CD1c-positive myeloid dendritic cell (primary cell): ENCODE results near the gene ACAN.

Experiments used
- DNase-seq: peaks from one replicate; pipeline ENCODE4 v3.0.0-alpha.2; 2016; ENCODE audit errors: extremely low spot score

Gene ACAN

DNA sequence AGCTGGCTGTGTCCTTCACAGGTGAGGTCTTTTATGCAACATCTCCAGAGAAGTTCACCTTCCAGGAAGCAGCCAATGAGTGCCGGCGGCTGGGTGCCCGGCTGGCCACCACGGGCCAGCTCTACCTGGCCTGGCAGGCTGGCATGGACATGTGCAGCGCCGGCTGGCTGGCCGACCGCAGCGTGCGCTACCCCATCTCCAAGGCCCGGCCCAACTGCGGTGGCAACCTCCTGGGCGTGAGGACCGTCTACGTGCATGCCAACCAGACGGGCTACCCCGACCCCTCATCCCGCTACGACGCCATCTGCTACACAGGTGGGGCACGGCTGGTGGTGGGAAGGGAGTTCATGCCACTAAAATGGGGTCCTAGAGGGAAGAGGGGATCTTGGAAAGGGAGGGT is 40.1 kb downstream of the ACAN start:
- DNase-seq: no peak

DNA sequence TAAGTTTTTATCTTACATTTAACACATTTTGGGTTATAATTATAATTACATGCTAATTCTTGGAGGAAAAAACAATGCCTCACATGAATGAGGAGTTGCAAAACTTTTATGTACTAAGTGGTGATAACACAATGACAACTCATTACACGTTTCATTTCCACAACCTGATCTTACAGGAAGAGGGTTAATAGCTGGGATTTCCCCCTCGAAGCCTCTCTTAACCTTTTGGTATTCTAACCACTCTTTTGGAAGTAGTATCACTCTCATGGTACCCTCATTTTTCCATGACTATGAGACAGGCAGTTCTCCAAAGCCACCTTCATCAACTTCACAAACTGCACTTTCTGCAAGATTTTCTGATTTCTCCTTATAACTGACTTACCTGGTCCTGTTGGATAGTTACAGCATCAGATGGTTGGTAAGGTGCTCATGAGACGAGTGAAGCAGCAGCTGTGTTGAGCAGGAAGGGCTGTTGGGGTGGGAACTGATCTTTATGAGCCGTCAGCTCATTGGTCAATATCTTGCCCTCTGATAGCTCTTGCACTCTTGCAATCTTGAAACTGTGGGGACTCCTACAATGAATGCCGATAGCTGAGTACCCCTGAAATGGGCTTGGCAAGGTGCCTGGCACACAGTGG is 41.6 kb downstream of the ACAN start:
- no peak for DNase-seq

DNA sequence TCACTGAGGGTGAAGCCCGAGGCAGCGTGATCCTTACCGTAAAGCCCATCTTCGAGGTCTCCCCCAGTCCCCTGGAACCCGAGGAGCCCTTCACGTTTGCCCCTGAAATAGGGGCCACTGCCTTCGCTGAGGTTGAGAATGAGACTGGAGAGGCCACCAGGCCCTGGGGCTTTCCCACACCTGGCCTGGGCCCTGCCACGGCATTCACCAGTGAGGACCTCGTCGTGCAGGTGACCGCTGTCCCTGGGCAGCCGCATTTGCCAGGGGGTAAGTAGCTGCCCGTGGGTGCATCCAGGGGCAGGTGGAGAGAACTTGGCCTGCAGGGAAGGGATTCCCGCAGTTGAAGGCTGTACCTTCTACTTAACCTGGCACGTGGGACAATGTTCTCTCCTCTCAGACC is 42.4 kb downstream of the ACAN start:
- no peak for DNase-seq

DNA sequence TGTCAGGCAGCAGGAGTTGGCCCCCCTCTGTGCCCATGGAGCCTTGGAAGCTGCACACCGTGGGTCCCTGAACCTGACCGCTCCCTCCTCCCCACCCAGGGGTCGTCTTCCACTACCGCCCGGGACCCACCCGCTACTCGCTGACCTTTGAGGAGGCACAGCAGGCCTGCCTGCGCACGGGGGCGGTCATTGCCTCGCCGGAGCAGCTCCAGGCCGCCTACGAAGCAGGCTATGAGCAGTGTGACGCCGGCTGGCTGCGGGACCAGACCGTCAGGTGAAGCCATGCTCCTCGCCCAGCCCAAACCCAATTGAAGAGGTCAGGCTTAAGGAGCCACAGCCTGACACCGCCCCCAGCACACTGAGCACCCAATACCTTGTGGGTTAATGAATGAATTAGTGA is 43.9 kb downstream of the ACAN start:
- no peak for DNase-seq

DNA sequence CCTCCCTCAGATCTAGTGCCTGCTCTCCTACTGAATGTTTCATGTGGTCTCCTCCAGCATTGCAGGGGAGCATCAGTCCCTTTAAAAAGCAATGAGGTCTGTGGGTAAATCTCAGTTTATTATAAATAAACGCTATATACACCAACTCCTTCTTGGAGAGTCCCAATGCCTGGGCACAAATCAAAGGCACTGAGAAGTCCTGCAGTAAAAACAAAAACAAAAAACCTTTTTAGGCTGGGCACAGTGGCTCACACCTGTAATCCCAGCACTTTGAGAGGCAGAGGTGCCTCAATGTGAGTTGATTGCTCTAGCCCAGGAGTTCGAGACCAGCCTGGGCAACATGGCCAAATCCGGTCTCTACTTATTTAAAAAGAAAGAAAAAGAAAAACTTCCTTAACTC is 45.0 kb downstream of the ACAN start:
- no peak for DNase-seq

DNA sequence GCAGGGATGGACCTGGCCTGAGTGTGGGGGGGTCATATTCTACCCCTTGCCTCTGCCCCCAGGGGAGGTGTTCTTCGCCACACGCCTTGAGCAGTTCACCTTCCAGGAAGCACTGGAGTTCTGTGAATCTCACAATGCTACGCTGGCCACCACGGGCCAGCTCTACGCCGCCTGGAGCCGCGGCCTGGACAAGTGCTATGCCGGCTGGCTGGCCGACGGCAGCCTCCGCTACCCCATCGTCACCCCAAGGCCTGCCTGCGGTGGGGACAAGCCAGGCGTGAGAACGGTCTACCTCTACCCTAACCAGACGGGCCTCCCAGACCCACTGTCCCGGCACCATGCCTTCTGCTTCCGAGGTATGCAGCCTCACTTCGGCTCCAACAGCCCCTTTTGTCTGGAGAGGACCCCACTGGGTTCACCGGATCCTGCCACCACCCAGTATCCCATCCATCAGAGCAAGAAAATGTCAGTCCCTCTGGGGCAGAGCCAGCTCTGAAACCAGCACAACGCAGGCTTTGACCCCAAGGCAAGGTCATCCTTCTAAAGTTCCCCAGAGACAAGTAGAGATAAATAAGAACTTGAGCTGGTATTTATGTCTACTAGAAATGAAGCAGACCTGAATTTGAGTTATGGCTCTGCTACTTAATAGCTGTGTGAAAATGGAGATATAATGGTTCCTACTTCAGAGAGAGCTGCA is 46.3 kb downstream of the ACAN start:
- DNase-seq: no peak

DNA sequence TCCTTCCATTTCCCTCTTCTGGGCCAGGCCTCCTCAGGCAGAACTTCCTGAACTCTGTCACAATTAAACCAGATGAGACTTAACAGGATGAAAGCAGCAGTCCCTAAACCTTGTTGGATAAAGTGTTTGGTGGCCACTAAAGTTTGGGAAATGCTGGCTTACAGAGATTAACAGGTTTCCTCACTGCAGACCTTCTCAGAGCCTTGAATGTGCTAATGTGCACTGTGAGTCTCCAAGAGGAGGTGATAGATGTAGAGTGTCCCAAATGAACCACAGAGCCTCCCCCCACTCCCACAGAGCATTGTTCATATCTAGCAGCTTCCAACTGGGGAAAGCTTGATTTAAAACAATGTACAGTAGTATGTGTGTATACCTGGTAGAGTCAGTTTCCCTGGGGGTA is 49.2 kb downstream of the ACAN start:
- no peak for DNase-seq

DNA sequence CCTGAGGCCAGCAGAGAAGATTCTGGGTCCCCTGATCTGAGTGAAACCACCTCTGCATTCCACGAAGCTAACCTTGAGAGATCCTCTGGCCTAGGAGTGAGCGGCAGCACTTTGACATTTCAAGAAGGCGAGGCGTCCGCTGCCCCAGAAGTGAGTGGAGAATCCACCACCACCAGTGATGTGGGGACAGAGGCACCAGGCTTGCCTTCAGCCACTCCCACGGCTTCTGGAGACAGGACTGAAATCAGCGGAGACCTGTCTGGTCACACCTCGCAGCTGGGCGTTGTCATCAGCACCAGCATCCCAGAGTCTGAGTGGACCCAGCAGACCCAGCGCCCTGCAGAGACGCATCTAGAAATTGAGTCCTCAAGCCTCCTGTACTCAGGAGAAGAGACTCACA is 55.7 kb downstream of the ACAN start:
- DNase-seq: no peak

DNA sequence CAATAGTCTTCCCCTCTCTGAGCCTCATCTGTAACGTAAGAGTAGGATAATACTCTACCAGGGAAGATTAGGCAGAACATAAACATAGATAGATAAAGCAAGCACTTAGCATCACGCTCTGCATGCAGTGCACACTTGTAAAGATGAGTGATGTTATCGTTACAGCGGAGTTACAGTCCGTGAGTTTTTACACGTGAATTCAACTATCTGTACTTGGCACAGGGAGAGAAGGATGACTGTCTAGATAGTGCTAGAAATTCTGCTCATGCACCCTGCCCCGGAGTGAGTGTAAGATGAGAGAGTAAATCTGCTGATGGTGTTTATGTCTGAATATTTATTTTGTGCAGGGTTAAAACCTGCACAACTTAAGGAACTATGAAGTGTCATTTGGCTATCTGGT is 56.3 kb downstream of the ACAN start:
- DNase-seq: no peak

DNA sequence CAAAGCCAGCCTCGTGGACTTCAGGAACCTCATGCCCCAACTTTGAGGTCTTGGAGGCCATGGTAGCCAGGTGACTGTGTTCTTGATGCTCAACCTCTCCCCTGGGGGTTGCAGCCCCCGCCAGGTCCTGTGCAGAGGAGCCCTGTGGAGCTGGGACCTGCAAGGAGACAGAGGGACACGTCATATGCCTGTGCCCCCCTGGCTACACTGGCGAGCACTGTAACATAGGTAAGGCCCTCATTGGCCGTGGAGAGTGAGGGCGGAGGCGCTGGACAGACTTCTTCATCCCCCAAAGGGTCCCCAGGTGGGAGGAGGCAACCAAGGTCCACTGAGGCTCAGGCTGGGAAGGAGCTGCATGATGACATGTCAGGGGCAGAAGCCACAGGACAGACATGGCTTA is 57.0 kb downstream of the ACAN start:
- DNase-seq: no peak

DNA sequence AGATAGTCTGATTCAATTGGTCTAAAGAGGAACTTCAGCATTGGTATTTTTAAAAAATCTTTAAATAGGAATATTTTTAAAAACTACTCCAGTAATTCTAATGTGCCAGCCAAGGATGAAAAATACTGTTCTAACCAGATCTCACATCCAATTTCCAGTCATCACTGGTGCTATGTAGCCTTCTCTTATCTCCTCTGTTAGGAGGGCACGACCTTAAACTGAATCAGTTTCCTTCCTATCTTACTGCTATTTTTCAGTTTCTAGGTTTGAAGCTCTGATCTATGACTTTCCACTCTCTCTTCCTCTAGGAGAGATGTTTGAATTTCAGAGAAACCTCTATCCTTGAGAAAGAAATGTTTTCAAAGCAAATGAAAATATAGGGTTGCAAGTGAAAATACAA is 60.2 kb downstream of the ACAN start:
- DNase-seq: no peak

DNA sequence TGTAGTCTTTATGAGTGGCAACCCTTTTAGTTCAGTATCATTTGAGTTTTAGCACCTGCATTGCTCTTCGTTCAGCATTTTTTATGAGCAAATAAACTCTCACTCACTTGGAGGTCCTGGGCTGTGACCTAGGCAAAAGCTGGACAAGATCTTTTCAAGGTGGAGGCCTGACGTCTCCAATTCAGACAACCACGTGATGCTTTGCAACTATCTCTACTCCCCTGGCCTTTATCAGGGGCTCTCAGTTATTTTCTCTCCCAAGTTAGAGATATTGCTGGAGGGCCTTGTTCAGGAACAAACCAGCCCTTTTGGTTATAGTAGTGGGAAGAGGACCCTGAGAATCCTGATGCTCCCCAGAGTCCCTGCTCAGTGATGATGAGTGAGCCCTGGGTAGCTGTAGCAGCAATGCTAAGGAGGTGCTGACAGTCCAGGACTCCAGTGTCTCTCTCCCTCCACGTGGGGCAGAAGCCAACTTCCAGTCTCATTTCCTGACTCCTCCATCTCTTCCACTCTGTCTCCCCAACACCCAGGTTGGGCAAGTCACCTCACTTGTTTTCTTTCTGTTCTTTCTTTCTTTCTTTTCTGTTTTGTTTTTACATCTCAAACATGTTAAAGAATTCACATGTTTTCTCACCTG is 61.7 kb downstream of the ACAN start:
- no peak for DNase-seq

DNA sequence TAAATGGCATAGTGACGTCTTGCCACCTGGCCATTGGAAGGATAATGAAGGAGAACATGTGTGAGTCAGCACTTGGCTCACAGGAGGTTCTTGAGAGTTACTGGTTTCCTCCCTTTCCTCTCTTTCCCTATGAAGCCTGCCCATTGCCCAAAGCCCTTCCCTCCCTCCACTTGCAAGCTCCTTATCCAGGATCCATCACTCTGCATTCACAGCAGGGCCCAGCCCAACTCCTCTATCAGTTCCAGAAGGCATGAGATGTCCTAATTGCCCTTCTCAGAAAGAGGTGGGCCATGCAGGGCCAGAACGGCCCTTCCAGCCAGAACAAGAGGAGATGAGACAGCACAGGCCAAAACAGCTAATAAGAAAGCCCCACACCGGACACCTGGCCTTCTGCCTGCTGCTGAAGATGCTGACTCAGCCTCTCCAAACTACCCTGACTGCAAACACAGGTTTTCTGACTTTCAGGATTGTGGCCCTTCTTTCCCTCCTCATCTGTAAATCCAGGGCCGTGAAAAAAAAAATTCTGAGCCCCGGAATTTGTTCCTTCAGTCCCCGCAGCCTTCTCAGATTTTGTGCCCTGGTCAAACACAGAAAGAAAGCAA is 62.4 kb downstream of the ACAN start:
- DNase-seq: no peak

DNA sequence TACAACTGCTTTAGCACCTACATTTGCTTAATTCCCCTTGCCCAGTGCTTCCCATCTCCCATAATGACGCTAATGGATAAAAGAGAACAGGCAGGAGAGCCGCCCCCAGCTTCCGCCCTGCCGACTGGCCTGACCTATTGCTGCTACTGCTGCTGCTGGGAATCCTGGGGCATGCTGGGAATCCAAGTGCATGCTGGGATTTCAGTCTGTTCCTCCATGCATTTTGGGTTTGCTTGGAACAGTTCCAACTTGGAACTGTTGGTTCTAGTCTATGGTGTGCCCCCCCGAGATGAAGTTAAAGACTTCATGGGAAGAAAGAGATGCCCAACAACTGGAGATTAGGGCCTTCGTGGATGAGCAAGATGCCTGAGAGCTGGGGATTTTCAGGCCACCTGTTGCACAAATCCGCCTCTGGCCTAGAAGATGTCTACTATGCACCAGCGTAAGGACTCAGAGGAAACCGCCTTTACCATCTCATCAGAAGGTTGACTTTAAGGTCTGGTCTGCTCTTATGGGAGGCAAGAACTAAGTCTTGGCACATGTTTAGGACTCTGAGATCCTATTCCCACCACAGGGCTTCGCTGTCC is 63.2 kb downstream of the ACAN start:
- DNase-seq: no peak

DNA sequence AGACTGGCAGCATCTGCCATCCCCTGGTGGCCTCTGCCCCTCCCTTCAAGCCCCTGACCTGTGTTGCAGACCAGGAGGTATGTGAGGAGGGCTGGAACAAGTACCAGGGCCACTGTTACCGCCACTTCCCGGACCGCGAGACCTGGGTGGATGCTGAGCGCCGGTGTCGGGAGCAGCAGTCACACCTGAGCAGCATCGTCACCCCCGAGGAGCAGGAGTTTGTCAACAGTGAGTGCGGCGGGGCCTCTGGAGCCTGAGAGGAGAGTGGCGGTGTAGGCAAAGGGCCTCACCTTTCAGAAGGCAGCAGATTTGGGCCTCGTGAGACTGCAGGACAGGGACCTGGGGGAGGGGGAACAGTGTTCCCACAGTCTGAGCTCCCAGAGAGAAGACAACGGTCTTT is 68.1 kb downstream of the ACAN start:
- DNase-seq: no peak

DNA sequence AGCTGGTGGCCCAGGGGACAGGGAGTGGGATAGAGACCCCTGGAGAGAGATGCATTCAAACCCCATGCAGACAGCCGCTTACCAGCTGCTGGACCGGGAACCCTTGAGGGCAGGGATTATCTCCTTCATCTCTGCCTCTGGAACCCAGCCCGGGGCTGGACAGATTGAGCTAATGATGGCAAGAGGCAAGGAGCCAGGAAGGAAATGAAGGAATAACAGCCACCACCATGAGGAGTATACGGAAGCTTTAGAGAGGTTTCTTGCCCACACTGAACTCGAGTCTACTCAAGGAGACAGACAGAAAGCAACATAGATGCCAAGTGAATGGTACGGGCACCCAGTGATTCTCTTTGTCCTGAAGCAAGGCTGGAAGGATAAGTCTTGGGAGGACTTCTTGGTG is 68.9 kb downstream of the ACAN start:
- DNase-seq: no peak

DNA sequence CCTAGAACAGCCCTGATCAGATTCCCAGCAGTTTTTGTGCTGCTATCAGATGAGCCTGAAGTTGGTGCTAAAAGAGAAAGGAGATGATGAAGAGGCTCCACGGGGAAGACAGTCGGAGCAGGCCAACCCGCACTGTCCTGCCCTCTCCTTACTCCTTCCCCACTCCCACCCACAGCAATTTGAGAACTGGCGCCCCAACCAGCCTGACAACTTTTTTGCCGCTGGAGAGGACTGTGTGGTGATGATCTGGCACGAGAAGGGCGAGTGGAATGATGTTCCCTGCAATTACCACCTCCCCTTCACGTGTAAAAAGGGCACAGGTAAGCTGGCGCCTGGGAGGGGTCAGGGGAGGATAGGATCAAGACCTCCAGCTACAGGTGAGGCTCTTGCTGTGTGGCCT is 69.5 kb downstream of the ACAN start:
- no peak for DNase-seq

DNA sequence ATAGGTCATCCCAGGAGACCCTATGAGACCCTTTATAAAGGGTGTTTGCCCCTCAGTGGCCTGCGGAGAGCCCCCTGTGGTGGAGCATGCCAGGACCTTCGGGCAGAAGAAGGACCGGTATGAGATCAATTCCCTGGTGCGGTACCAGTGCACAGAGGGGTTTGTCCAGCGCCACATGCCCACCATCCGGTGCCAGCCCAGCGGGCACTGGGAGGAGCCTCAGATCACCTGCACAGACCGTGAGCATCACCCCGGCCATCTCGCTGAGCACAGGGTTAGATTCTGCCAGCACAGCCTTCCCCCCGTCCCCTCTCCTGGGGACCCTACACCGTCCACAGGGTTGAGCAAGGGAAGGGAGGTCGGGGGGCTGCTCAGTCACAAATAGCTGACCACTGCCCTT is 70.5 kb downstream of the ACAN start:
- DNase-seq: no peak

DNA sequence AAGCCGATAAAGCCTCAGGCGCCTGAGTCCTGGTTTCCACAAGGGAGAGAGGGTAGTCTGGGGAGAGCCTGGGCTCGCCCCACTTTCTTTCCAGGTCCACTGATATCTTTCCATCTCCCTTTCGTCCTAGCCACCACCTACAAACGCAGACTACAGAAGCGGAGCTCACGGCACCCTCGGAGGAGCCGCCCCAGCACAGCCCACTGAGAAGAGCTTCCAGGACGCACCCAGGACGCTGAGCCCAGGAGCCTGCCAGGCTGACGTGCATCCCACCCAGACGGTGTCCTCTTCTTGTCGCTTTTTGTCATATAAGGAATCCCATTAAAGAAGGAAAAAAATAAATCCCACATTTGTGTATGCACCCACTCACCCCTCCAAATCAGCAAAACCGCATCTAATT is 71.0 kb downstream of the ACAN start:
- no peak for DNase-seq

DNA sequence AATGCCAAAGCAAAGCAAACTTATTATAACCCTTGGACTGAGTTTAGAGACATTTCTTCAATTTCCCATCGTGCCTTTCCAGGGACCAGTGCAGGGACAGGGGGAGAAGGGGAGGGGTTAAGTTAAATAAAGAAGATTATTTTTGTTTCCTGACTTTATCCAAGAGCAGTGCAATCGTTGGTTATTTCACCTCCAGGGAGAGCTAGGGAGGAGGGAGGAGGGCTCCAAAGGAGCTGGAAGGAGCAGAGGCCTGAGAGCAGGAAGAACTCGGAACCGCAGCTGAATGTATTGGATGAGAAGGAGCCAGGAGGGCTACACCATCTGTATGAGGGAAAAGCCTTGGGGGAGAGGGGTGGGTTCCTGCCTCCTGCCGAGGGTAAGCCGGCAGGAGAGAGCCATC is 71.4 kb downstream of the ACAN start:
- no peak for DNase-seq

DNA sequence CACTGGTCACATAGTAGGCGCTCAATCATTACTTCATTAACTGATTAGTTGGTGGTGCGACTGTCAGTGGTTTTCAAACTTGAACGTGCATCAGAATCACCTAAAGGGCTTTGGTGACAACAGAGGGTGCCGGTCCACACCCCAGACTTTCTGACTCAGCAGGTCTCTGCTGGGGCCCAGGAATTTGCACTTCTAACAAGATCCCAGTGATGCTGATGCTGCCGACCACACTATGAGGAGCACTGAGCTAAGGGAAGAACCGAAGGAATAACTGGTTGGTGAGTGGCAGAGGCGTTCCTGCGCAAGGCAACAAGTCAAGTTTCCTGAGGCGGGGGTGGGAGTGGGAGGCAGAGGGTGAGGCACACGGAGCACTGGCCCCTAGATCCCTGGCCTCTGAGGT is 73.3 kb downstream of the ACAN start:
- DNase-seq: no peak

DNA sequence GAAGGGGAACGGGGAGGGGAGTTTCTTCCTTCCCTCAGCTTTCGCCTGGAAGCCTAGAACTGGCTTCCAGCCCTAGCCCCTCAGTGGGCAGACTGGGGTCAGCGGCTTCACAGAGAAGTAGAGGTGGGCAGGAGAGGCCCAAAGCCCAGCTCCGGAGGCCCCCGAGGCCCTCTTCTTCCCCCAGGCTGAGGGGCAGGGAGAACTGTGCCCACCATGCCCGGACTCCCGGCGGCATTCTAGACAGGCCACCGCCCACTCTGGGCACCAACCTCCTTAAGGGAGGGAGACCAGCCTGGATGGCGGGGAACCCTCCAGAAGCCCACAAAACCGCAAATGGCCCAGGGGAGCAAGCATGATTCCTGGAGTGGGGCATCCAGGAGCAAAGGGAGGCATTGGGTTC is 74.2 kb downstream of the ACAN start:
- no peak for DNase-seq

DNA sequence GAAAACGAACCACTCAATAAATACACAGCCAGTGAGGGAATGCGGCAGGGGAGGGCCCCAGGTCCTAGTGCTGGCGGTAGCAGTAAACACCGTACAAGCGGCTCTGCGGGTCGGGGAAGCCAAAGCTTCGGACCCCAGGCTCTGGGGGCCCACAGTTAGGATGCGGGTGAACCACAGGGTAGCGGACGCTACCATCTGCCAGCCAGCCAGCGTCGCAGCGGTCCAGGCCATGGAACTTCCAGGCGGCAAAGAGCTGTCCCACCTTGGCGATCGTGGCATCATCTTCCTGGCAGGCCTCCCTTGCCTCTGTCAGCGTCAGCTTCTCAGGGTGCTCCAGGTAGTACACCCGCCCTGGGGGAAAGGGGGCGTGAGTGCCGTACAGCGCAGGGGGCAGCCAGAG is 74.7 kb downstream of the ACAN start:
- DNase-seq: no peak
